ENCODE data around the gene DSC3. TPM values are rescaled to one million over a fixed set of nuclear protein-coding genes. Genes with fewer than 3 reads are reported as not detected.

DSC3 gene
- total RNA-seq, 1 experiment from 2014 or later = 7.6 TPM

- no peaks in the 10 kb centered on the region for H4K20me1 ChIP-seq (ENCODE audit: insufficient read depth)
- no peak overlapping the region for H3K4me2 ChIP-seq (ENCODE audit: low read length)
- RAD21 ChIA-PET (ENCODE audit: low non-redundant PET in 1 of 2, low total read pairs in 2 of 2, uncharacterized antibody in 2 of 2, unreplicated experiment in 2 of 2) = no interaction called here
- no TSS peak for BruUV-seq (replicated peaks)
- H3K4me1 ChIP-seq (ENCODE audit: control insufficient read depth in 1 of 2, insufficient read depth in 2 of 2, low read length in 2 of 2) = peaks cover 0 to 8% of the 10 kb centered on the region in 2 experiments; a peak in 2 of 4 replicates
- no peaks in the 10 kb centered on the region for H3K27me3 ChIP-seq (ENCODE audit: insufficient read depth, low read length)
- H3K36me3 ChIP-seq (ENCODE audit: control insufficient read depth in 1 of 2, insufficient read depth in 2 of 2, low read length in 2 of 2) = peaks cover 2 to 9% of the 10 kb centered on the region in 2 experiments; a peak in 3 of 4 replicates
- ATAC-seq = no peak
- no peak for DNase-seq (ENCODE audit: low read depth, low spot score)
- no peaks in the 10 kb centered on the region for H3K79me2 ChIP-seq (ENCODE audit: insufficient read depth, low read length)
- no peaks in the 10 kb centered on the region for H3K9me2 ChIP-seq (ENCODE audit: insufficient read depth)
- no peak overlapping the region for H3K4me3 ChIP-seq (replicated peaks in 1 of 2; ENCODE audit: low read depth in 1 of 2, low read length in 2 of 2)
- H2AFZ ChIP-seq (ENCODE audit: low read depth, low read length, poor library complexity, severe bottlenecking) = no peak overlapping the region
- no peaks in the 10 kb centered on the region for H3K9me3 ChIP-seq (ENCODE audit: control insufficient read depth in 1 of 2, insufficient read depth in 1 of 2, low read depth in 1 of 2, low read length in 2 of 2)
- CTCF ChIA-PET = no interaction called here
- H3K9ac ChIP-seq (ENCODE audit: low read length) = no peak overlapping the region
- H3K27ac ChIP-seq (ENCODE audit: low read depth, low read length) = no peak overlapping the region
- POLR2A ChIA-PET = no interaction called here
- TF ChIP-seq YY1 (IDR thresholded peaks at IDR 0.05; ENCODE audit: extremely low read depth, insufficient replicate concordance, low read depth, low read length) = no peak
- TF ChIP-seq SP1 (IDR thresholded peaks at IDR 0.05; ENCODE audit: low read depth) = no peak
- TF ChIP-seq SRF (IDR thresholded peaks at IDR 0.05; ENCODE audit: low read depth) = no peak
- TF ChIP-seq EGR1 (IDR thresholded peaks at IDR 0.05; ENCODE audit: low read depth) = no peak
- no peak for TF ChIP-seq FOSL1 (IDR thresholded peaks at IDR 0.05; ENCODE audit: low read depth)
- TF ChIP-seq, protein P1, sequence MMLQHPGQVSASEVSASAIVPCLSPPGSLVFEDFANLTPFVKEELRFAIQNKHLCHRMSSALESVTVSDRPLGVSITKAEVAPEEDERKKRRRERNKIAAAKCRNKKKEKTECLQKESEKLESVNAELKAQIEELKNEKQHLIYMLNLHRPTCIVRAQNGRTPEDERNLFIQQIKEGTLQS (IDR thresholded peaks at IDR 0.05) = no peak
- no peak for TF ChIP-seq MAX (IDR thresholded peaks at IDR 0.05)
- TF ChIP-seq CTCF (IDR thresholded peaks at IDR 0.05 in 2 of 3, conservative IDR thresholded peaks at IDR 0.05 in 1 of 3; ENCODE audit: borderline replicate concordance in 1 of 3, insufficient read depth in 1 of 3, low read depth in 2 of 3, low read length in 2 of 3) = no peak
- no peak for TF ChIP-seq CEBPB (IDR thresholded peaks at IDR 0.05; ENCODE audit: low read depth)
- TF ChIP-seq SIN3A (IDR thresholded peaks at IDR 0.05; ENCODE audit: low read depth) = no peak
- TF ChIP-seq, protein P2, sequence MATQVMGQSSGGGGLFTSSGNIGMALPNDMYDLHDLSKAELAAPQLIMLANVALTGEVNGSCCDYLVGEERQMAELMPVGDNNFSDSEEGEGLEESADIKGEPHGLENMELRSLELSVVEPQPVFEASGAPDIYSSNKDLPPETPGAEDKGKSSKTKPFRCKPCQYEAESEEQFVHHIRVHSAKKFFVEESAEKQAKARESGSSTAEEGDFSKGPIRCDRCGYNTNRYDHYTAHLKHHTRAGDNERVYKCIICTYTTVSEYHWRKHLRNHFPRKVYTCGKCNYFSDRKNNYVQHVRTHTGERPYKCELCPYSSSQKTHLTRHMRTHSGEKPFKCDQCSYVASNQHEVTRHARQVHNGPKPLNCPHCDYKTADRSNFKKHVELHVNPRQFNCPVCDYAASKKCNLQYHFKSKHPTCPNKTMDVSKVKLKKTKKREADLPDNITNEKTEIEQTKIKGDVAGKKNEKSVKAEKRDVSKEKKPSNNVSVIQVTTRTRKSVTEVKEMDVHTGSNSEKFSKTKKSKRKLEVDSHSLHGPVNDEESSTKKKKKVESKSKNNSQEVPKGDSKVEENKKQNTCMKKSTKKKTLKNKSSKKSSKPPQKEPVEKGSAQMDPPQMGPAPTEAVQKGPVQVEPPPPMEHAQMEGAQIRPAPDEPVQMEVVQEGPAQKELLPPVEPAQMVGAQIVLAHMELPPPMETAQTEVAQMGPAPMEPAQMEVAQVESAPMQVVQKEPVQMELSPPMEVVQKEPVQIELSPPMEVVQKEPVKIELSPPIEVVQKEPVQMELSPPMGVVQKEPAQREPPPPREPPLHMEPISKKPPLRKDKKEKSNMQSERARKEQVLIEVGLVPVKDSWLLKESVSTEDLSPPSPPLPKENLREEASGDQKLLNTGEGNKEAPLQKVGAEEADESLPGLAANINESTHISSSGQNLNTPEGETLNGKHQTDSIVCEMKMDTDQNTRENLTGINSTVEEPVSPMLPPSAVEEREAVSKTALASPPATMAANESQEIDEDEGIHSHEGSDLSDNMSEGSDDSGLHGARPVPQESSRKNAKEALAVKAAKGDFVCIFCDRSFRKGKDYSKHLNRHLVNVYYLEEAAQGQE (IDR thresholded peaks at IDR 0.05; ENCODE audit: low read depth) = no peak
- no peak for TF ChIP-seq EZH2 (IDR thresholded peaks at IDR 0.05)
- no peak for TF ChIP-seq RAD21 (IDR thresholded peaks at IDR 0.05; ENCODE audit: low read depth)
- TF ChIP-seq CBX3 (IDR thresholded peaks at IDR 0.05; ENCODE audit: low read depth) = no peak
- no peak for TF ChIP-seq JUND (IDR thresholded peaks at IDR 0.05)
- no peak for TF ChIP-seq POLR2A (IDR thresholded peaks at IDR 0.05; ENCODE audit: borderline replicate concordance, extremely low read depth, insufficient read depth, insufficient read length)
- no peak for TF ChIP-seq POLR2AphosphoS5 (IDR thresholded peaks at IDR 0.05; ENCODE audit: low read depth, low read length)
- TF ChIP-seq TCF7L2 (IDR thresholded peaks at IDR 0.05; ENCODE audit: borderline replicate concordance, extremely low read depth, insufficient read depth, insufficient read length) = no peak
- intact Hi-C loops (cut with micrococcal nuclease) = no loop called here
Measured at GRCh38 chr18:31065036-31065773, 22.7 kb upstream of the DSC3 start.
